Brain pericyte (primary cell): ENCODE results near the gene IL4R.

Source experiments
- DNase-seq: peaks from one replicate; pipeline ENCODE4 v3.0.0-alpha.2; 2012; ENCODE audit warnings: low read depth, low spot score

The IL4R gene

GRCh38 chr16:27359051-27359450 is 45.3 kb downstream of the IL4R start:
- no peak for DNase-seq

- DNase-seq: no peak
These were observed 45.8 kb downstream of the IL4R start for GRCh38 chr16:27359615-27360014.

DNA sequence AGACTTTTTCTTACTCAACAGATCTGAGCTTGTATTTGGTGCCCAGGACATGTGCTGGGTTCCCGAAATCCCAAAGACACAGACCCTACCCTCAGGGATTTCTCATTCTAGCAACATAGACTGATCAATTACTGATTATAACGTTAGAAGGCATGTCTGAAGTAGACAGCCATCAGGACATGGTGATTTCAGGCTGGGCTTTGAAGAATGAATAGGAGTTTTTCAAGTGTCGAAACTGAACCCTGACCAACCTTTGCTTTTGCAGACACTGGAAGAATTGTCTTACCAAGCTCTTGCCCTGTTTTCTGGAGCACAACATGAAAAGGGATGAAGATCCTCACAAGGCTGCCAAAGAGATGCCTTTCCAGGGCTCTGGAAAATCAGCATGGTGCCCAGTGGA is 48.2 kb downstream of the IL4R start:
- DNase-seq: no peak

DNA sequence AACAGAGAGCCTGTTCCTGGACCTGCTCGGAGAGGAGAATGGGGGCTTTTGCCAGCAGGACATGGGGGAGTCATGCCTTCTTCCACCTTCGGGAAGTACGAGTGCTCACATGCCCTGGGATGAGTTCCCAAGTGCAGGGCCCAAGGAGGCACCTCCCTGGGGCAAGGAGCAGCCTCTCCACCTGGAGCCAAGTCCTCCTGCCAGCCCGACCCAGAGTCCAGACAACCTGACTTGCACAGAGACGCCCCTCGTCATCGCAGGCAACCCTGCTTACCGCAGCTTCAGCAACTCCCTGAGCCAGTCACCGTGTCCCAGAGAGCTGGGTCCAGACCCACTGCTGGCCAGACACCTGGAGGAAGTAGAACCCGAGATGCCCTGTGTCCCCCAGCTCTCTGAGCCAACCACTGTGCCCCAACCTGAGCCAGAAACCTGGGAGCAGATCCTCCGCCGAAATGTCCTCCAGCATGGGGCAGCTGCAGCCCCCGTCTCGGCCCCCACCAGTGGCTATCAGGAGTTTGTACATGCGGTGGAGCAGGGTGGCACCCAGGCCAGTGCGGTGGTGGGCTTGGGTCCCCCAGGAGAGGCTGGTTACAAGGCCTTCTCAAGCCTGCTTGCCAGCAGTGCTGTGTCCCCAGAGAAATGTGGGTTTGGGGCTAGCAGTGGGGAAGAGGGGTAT is 48.9 kb downstream of the IL4R start:
- DNase-seq: no peak

DNA sequence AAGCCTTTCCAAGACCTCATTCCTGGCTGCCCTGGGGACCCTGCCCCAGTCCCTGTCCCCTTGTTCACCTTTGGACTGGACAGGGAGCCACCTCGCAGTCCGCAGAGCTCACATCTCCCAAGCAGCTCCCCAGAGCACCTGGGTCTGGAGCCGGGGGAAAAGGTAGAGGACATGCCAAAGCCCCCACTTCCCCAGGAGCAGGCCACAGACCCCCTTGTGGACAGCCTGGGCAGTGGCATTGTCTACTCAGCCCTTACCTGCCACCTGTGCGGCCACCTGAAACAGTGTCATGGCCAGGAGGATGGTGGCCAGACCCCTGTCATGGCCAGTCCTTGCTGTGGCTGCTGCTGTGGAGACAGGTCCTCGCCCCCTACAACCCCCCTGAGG is 49.5 kb downstream of the IL4R start:
- no peak for DNase-seq

DNA sequence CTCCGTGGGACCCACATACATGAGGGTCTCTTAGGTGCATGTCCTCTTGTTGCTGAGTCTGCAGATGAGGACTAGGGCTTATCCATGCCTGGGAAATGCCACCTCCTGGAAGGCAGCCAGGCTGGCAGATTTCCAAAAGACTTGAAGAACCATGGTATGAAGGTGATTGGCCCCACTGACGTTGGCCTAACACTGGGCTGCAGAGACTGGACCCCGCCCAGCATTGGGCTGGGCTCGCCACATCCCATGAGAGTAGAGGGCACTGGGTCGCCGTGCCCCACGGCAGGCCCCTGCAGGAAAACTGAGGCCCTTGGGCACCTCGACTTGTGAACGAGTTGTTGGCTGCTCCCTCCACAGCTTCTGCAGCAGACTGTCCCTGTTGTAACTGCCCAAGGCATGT is 50.0 kb downstream of the IL4R start:
- DNase-seq: no peak

GRCh38 chr16:27364493-27365141 is 50.8 kb downstream of the IL4R start:
- DNase-seq: no peak

- DNase-seq: no peak
These were observed 51.6 kb downstream of the IL4R start for GRCh38 chr16:27365142-27366089.

GRCh38 chr16:27366687-27367460 is 53.1 kb downstream of the IL4R start:
- no peak for DNase-seq

GRCh38 chr16:27367461-27368357 is 53.9 kb downstream of the IL4R start:
- no peak for DNase-seq

GRCh38 chr16:27368358-27368722 is 54.6 kb downstream of the IL4R start:
- no peak for DNase-seq

DNA sequence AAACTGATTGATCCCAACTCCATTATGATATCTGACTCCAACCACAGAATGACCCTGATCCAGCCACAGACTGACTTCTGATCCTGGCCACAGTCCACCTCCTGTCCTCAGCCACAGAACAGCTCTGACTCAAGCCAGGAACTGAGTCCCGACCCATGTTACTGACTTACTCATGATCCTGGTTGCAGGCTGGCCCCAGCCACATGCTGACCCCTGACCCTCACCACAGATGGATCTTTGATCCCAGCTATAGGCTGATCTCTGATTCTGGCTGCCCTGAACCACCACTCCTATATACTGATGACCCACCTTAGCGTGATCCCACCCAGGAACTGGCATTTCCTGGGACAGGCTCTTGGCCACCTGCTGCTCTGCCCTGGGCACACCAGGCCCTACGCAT is 56.0 kb downstream of the IL4R start:
- no peak for DNase-seq

DNA sequence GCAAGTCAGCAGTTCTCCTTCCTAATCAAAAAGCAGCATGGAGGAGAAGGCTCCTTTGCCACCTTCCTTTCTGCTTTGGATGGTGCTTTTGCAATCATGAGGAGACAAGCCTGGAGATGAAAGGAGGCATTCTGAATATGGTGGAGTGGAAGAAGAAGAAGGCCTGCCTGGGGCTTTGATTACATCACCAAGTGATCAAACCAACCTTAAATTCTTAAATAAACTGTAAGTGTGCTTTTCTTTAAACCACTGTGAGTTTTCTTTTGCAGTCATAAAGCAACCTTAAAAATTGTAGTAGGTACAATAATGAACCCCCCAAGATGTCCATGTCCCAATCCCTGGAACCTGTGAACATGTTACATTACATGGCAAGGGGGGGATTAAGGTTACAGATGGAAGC is 56.5 kb downstream of the IL4R start:
- DNase-seq: no peak

GRCh38 chr16:27373312-27373711 is 59.5 kb downstream of the IL4R start:
- no peak for DNase-seq

- DNase-seq: no peak
These were observed 60.5 kb downstream of the IL4R start for GRCh38 chr16:27374221-27374803.

- DNase-seq: peak; percentile 26
These were observed 61.1 kb downstream of the IL4R start for GRCh38 chr16:27374804-27375425.

DNA sequence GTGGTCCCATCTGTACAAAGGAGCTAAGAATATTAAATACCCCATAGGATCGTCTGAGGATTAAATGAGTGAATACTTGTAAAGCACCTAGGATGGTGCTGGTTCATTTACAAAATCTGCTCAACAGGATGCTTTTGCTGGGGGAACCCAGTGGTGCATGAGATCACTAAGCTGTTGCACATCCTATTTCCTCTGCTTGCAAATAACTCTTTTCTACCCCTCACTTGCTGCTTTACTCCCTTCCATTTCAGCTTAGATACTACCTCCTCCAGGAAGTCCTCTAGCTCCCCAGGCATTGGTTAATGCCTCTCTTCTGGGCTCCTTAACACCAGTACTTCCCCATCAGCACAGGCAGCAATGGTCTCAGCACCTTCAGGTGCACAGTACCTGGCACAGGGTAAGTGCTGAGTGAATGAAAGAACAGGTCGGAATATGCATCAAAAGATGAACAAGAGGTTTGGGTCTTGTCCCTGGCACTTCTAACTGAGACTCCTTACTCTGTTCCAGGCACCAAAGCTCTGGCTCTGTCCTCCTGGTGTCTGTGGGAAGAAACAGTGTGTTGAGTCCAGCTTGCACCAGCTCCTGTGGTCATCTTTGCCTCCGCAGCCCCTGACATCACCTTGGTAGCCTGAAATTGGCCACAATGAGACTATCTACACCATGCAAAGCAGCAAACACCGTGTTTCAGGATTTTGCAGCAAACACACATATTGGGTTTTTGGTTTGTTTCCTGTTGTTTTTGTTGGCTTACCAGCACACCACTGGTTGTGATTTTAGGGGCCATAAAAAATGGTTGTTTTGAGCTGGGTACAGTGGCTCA is 64.1 kb downstream of the IL4R start:
- DNase-seq: no peak

- DNase-seq: no peak
These were observed 65.2 kb downstream of the IL4R start for GRCh38 chr16:27378871-27379481.

DNA sequence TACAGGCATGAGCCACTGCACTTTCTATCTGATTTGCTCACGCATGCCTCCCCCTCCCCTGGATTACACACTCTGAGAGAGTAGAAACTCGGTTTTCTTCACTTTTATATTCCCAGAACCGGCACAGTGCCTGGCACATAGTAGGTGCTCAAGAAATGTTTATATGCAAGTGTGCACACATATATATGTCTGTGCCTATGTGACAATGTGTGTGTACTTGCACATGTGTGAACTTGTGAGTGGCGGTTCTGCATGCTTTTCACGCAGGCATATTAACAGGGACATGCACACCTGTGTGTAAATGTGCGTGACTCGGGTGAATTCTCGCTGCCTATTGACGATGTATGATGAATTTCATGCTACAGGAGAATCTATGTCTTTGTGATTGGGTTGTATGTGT is 66.1 kb downstream of the IL4R start:
- DNase-seq: no peak
